Neutrophil (primary cell): ENCODE results near the gene RDH16.
"Not testable (repeated sequence)": the region's sequence is repeated elsewhere in the genome, so short reads cannot be mapped to it uniquely, and the experiment has no call there.

ENCODE experiments used
- H3K27ac ChIP-seq: fragments of 200-600 bp; sonication (generic); 2 replicates; pipeline ENCODE4 v1.5.1; 2016; ENCODE audit warnings: mild to moderate bottlenecking, moderate library complexity
- H3K27me3 ChIP-seq: fragments of 200-600 bp; sonication (generic); 2 replicates; pipeline ENCODE4 v1.6.0; 2016; ENCODE audit warnings: mild to moderate bottlenecking
- H3K36me3 ChIP-seq: fragments of 200-600 bp; sonication (generic); 2 replicates; pipeline ENCODE4 v1.5.1; 2017
- H3K4me1 ChIP-seq, 2 experiments: fragments of 200-600 bp in 1 of 2; sonication (generic) in 1 of 2; 1 replicate in 1 of 2; 2 replicates in 1 of 2; pipeline versions ENCODE4 v1.5.1 to v1.6.1; 2013 to 2016; ENCODE audit warnings: low read depth in 1 of 2, low read length in 1 of 2, mild to moderate bottlenecking in 1 of 2, moderate library complexity in 1 of 2; ENCODE audit not compliant: control insufficient read depth in 1 of 2, insufficient read depth in 1 of 2
- H3K4me3 ChIP-seq, 2 experiments: fragments of 200-600 bp in 1 of 2; sonication (generic) in 1 of 2; 1 replicate in 1 of 2; 2 replicates in 1 of 2; pipeline ENCODE4 v1.5.1; 2013 to 2016; ENCODE audit warnings: low read depth in 1 of 2, low read length in 1 of 2, mild to moderate bottlenecking in 1 of 2, moderate library complexity in 1 of 2
- H3K9me3 ChIP-seq: fragments of 200-600 bp; sonication (generic); 2 replicates; pipeline ENCODE4 v1.5.1; 2016
- CTCF ChIP-seq: fragments of 200-600 bp; sonication (generic); IDR thresholded peaks from 2 replicates; pipeline ENCODE4 v1.5.1; 2016; ENCODE audit warnings: antibody characterized with exemption

The RDH16 gene

DNA sequence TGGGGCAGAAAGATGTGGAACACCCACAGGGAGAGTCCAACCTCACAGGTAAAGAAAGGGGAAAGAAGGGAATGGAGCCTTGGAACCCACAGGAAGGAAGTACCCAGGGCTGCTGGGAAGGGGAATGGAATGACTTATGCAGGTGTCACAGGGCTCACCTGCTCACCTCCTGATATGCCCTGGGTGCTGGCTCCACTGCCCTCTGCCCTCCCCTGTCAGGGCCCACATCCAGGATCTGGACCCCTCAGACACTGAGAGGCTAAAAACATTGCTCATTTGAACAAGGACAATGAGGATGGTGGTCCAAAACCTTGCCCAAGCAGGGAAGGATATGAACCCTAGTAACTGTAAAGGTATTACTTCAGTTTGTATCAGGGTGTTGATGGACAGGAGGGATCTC, 29.6 kb upstream of the RDH16 start:
- Histone ChIP-seq H3K27me3 (peaks cover 18% of the 10 kb centered on the region), H3K9me3 (no peaks in the 10 kb centered on the region), H3K36me3 (no peaks in the 10 kb centered on the region), H3K4me1 (peaks cover 8 to 16% of the 10 kb centered on the region in 2 experiments), H3K27ac (no peak overlapping the region), H3K4me3 (no peak overlapping the region)
- TF ChIP-seq CTCF = no peak

GRCh38 chr12:56985714-56986113, 28.3 kb upstream of the RDH16 start:
- H3K4me3 ChIP-seq, H3K9me3 ChIP-seq, H3K27ac ChIP-seq, H3K36me3 ChIP-seq: not testable (repeated sequence)
- Histone ChIP-seq H3K4me1 (peaks cover 8 to 10% of the 10 kb centered on the region in 2 experiments), H3K27me3 (peaks cover 18% of the 10 kb centered on the region)

GRCh38 chr12:56983386-56983785, 26.0 kb upstream of the RDH16 start:
- H3K9me3 ChIP-seq = no peaks in the 10 kb centered on the region
- peaks cover 8% of the 10 kb centered on the region for H3K27me3 ChIP-seq
- no peak overlapping the region for H3K27ac ChIP-seq
- peaks cover 8 to 10% of the 10 kb centered on the region in 2 experiments for H3K4me1 ChIP-seq
- TF ChIP-seq CTCF = no peak
- no peaks in the 10 kb centered on the region for H3K36me3 ChIP-seq
- no peak overlapping the region for H3K4me3 ChIP-seq

DNA sequence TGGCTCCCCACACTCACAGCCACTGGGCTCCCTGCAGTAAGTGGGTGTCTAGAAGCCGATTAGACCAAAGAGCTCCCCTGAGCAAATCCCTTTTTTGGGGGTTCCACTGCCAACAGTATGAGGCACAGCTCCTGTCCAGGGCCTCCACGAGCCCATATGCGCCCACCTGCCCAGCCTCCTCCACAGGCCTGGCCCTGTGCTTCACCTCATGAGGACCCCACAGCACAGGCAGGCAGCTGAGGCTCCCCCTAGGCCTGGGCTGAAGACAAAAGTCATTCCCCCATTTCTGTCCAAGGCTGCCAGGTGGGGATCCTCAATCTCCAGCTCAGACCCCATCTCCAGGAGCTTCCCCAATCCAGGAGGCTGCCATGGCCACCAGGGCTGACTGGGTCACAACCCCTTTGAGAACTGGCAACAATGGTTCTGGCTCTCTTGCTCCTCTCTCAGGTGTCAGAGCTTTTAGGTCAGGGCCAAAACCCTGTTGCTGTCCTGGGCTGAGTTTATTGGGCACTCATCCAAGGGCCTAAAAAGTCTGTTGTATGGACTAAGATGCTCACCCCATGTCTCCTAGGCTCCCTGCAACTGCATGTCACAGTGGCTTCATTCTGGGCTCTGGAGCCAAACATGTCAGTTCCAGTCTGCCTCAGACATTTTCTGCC, 25.3 kb upstream of the RDH16 start:
- not testable (repeated sequence) for H3K4me1 ChIP-seq, H3K27ac ChIP-seq, H3K9me3 ChIP-seq, H3K36me3 ChIP-seq, H3K27me3 ChIP-seq, H3K4me3 ChIP-seq

DNA sequence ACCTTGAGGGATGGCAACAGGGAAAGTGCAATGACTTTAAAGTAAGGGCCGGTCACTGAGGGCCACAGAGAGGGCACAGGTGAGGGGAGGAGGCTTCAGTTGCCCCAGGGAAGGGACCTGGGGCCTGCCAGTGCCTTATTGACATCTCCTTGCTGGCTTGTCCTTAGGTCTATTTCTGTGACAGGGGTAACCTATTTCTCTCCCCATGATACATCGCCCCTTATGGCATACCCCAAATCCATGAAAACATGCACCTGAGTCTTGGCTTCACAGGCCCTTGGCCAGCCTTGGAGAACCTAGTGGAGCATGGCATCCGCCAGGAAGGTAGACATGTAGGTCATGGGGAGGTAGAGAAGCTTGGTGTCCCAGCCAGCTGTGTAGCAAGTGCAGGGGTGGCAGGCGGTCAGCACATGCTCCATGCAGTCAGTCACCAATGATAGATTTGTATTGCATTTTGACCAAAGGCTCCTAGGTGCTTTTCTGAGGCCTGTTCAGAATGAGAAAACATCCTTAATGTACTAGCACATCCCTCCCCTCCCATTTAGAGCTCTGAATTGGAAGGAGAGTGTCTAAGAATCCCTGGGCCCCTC, 23.6 kb upstream of the RDH16 start:
- H3K27me3 ChIP-seq = no peaks in the 10 kb centered on the region
- no peak overlapping the region for H3K27ac ChIP-seq
- no peak overlapping the region for H3K4me3 ChIP-seq
- no peaks in the 10 kb centered on the region for H3K4me1 ChIP-seq
- no peaks in the 10 kb centered on the region for H3K36me3 ChIP-seq
- H3K9me3 ChIP-seq = no peaks in the 10 kb centered on the region
- TF ChIP-seq CTCF = no peak

DNA sequence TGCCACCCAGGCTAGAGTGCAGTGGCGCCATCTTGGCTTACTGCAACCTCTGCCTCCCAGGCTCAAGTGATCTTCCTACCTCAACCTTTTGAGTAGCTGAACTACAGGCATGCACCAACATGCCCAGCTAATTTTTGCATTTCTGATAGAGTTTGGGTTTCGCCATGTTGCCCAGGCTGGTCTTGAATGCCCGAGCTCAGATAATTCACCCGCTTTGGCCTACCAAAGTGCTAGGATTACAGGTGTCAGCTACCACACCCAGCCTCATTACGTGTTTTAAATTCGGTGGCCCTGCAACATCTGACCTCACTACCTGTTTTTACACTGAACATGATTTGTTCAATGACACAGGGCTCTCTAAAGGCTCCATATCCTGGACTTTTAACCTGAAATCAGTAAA, 22.9 kb upstream of the RDH16 start:
- Histone ChIP-seq H3K4me1 (no peaks in the 10 kb centered on the region), H3K9me3 (no peaks in the 10 kb centered on the region), H3K27ac (no peak overlapping the region), H3K4me3 (no peak overlapping the region), H3K36me3 (no peaks in the 10 kb centered on the region), H3K27me3 (no peaks in the 10 kb centered on the region)
- TF ChIP-seq CTCF = no peak
